ENCODE results near the gene SHISAL2B.

DNA sequence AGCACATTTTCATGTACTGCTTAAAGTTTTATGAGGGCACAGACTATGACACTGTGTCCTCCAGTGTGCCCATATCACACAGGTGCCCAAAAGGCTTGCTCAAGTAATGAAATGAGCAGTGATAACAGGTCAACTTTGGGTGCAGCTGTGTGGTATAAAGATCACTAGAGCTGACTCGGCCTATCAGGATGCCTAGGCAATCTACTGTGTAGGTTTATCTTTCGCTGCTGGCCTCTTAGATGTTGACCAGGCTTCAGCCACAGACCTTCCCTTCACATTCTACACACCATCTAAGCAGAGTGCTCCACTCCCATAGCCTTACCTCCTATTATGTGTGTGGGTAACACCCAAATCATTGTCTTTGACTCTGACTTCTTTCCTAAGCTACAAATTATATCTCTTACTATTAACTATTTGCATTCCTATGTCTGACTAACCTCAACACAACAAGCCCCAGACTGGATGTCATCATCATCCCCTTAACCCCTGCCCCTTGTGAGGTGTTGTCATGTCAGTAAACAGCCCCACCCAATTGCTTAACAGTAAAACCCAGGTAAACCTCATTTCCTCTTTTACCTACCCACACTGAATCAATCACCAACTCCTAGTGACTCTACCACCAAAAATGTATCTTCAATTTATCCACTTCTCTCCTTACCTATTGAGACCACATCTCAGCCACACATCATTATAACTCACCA lies 75.7 kb downstream of the SHISAL2B start:
- no peak for TF ChIP-seq CTCF (IDR thresholded peaks at IDR 0.05; ENCODE audit: low read depth, low read length, poor library complexity, severe bottlenecking)
- TF ChIP-seq EZH2phosphoT487 (IDR thresholded peaks at IDR 0.05; ENCODE audit: borderline replicate concordance, low read length): no peak

All from DOHH2 (cell line).